ENCODE measurements around the gene SSBP1. TPM values are rescaled to one million over a fixed set of nuclear protein-coding genes. Genes with fewer than 3 reads are reported as not detected.

SSBP1 gene
- polyA plus RNA-seq, 1 donor from 2014 or later = 245 TPM

- H3K9me3 Mint-ChIP-seq = peaks cover 0 to 2% (median 0%) of the 10 kb centered on the region in 3 donors
- H3K27ac Mint-ChIP-seq = no peak within 1 kb of the TSS
- H3K4me3 Mint-ChIP-seq = no peak within 1 kb of the TSS
- H3K4me1 Mint-ChIP-seq = peaks cover 0 to 4% (median 2%) of the 10 kb centered on the region in 3 donors
- no peaks in the 10 kb centered on the region for H3K27me3 Mint-ChIP-seq
- peaks cover 16% of the 10 kb centered on the region for H3K36me3 Mint-ChIP-seq
Measured at GRCh38 chr7:141776374-141776773, 38.2 kb downstream of the SSBP1 start, which contains the start of gene TAS2R4. TSS of gene TAS2R4 (plus strand) at chr7:141776674. CDS start at chr7:141778489, 1,815 bp downstream.

DNA sequence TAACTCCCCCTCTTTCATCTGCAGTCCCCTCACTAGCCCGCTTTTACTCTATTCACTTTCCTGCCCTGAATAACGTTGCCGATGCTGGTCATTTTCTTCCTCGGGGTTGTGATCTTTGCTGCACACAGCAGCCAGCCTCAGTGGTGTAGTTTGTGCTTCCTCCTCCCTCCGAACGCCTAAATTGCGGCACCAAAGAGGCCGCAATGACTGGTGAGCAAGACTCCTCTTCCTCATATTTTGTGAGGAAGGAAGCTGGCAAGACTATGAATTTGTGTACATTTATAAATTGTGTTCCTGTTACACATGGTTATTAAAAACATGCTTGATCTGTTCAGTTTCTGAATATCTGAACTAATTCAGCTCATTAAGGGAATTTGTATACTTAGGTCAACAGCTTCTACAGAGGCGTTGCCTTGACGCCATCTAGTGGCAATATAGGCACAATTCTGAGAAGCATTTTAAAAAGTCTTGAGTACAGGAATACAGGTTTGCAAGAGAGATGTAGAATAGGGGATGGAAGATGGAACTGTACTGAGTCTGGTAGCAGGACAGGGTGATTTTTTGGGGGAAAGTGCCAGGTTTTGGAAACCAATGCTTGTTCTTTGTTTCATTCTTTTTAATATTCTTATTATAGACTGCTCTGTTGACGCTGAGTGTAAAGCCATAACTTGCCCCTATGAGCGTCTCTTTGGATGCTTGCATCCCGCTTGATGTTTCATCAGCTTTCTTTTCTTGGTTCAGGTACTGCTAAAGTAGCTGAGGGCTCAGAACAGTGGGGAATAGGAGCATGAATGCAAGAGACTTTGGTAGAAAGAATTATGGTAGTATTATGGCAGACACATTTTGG is 47.8 kb downstream of the SSBP1 start:
- H3K27me3 Mint-ChIP-seq = no peaks in the 10 kb centered on the region
- no peak overlapping the region for H3K27ac Mint-ChIP-seq
- H3K9me3 Mint-ChIP-seq = no peaks in the 10 kb centered on the region
- peaks cover 0 to 3% (median 0%) of the 10 kb centered on the region in 3 donors for H3K4me1 Mint-ChIP-seq
- peaks cover 4% of the 10 kb centered on the region for H3K36me3 Mint-ChIP-seq
- H3K4me3 Mint-ChIP-seq = no peak overlapping the region

DNA sequence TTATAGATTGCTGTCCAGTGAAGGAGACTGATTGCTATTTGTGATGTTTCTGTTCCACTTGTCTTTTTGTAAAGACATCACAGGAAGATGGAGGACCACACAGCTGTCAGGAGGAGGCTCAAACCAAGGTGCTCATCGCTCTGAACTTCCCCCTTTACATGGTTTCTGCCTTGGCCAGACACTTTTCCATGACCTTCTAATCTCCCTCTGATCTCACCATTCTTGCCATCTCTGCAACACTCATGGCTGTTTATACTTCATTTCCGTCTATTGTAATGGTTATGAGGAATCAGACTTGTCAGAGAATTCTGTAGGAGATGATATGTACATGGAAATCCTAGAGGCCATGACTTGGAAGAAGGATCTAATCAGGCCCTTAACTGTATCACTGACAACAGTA is 50.1 kb downstream of the SSBP1 start:
- Mint-ChIP-seq H3K9me3 (no peaks in the 10 kb centered on the region), H3K36me3 (peaks cover 14% of the 10 kb centered on the region), H3K27ac (peak overlapping the region in 1 of 3 donors; percentile 14), H3K27me3 (no peaks in the 10 kb centered on the region), H3K4me3 (no peak overlapping the region), H3K4me1 (peaks cover 0 to 3% (median 0%) of the 10 kb centered on the region in 3 donors)

DNA sequence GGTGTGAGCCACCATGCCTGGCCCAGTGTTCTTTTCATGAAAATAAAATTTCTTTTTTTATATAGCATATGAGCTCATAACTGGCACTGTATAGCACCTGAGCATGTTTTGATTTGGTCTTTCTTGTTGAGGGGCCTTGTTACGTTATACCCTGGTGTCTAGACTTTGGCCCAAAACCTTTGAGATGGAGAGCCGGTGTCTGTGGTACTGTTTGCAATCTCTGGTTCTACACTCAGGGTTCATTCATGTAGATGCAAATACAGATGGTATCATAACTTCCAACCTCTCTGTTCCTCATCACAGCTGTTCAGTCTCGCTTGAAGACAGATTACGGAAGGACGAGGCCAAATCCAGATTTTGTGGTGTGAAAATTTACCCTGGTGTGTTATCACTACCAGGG is 51.8 kb downstream of the SSBP1 start, which contains the start of gene TAS2R5:
Gene TAS2R5 (plus strand): TSS at position 301 of the 400 bp plus-strand sequence. CDS start 145 bp downstream, outside the sequence.
- peaks cover 16% of the 10 kb centered on the region for H3K36me3 Mint-ChIP-seq
- peaks cover 0 to 3% (median 0%) of the 10 kb centered on the region in 3 donors for H3K4me1 Mint-ChIP-seq
- H3K4me3 Mint-ChIP-seq = no peak within 1 kb of the TSS
- H3K9me3 Mint-ChIP-seq = no peaks in the 10 kb centered on the region
- no peaks in the 10 kb centered on the region for H3K27me3 Mint-ChIP-seq
- H3K27ac Mint-ChIP-seq = peak within 1 kb of the TSS in 1 of 3 donors; percentile 31

- Mint-ChIP-seq H3K4me1 (peaks cover 0 to 2% (median 0%) of the 10 kb centered on the region in 3 donors), H3K36me3 (peaks cover 24% of the 10 kb centered on the region), H3K27ac (no peak overlapping the region), H3K4me3 (no peak overlapping the region), H3K27me3 (no peaks in the 10 kb centered on the region), H3K9me3 (no peaks in the 10 kb centered on the region)
Measured at GRCh38 chr7:141792526-141792925, 54.4 kb downstream of the SSBP1 start.

Other genes with a start within 250 kb of the SSBP1 start
- 23.1 TPM for gene AGK, start 186.9 kb upstream of the SSBP1 start, polyA plus RNA-seq
- gene DENND11, start 36.2 kb upstream of the SSBP1 start, polyA plus RNA-seq = 8.9 TPM
- gene WEE2, start 30.0 kb upstream of the SSBP1 start, polyA plus RNA-seq = not detected
- not detected for gene TAS2R3, start 25.7 kb downstream of the SSBP1 start, polyA plus RNA-seq
- not detected for gene TAS2R4, start 38.3 kb downstream of the SSBP1 start, polyA plus RNA-seq
- gene TAS2R5, start 51.9 kb downstream of the SSBP1 start, polyA plus RNA-seq = 0.33 TPM
- not detected for gene PRSS37, start 103.1 kb downstream of the SSBP1 start, polyA plus RNA-seq
- gene OR9A4, start 178.0 kb downstream of the SSBP1 start, polyA plus RNA-seq = not detected
- not detected for gene CLEC5A, start 208.6 kb downstream of the SSBP1 start, polyA plus RNA-seq
- not detected for gene TAS2R38, start 235.4 kb downstream of the SSBP1 start, polyA plus RNA-seq

Measured in IgD-negative memory B cell (primary cell).